HepG2 (cell line): ENCODE data around the gene TCF12. TPM values are rescaled to one million over a fixed set of nuclear protein-coding genes. Genes with fewer than 3 reads are reported as not detected.
A peak's percentile ranks its signal among the peaks of the same experiment; 100 is the strongest.

Source experiments
- CCAR2 ChIP-seq: fragments of 200-400 bp; formaldehyde crosslinking; optimal IDR thresholded peaks from 2 replicates; pipeline ENCODE3; 2018; ENCODE audit warnings: low read depth, mild to moderate bottlenecking, low read length, moderate library complexity
- CENPT ChIP-seq: sonication (generic); formaldehyde crosslinking; IDR thresholded peaks from 2 replicates; pipeline ENCODE4 v1.8.0; 2022; ENCODE audit warnings: low read depth, mild to moderate bottlenecking, moderate library complexity, missing genetic modification reagents
- MZF1 ChIP-seq: sonication (generic); formaldehyde crosslinking; IDR thresholded peaks from 2 replicates; pipeline ENCODE4 v1.8.1; 2023; ENCODE audit warnings: mild to moderate bottlenecking, missing genetic modification reagents, borderline replicate concordance
- NR3C1 ChIP-seq: sonication (generic); formaldehyde crosslinking; IDR thresholded peaks from 2 replicates; pipeline ENCODE4 v1.4.0; 2020; ENCODE audit warnings: missing genetic modification reagents
- PHF20 ChIP-seq: sonication (generic); formaldehyde crosslinking; IDR thresholded peaks from 2 replicates; pipeline ENCODE4 v1.5.0; 2020; ENCODE audit warnings: mild to moderate bottlenecking, missing genetic modification reagents
- RBM22 ChIP-seq: fragments of 200-400 bp; formaldehyde crosslinking; optimal IDR thresholded peaks from 2 replicates; pipeline ENCODE3; 2017; ENCODE audit warnings: mild to moderate bottlenecking, low read length, moderate library complexity
- ZBTB43 ChIP-seq: sonication (generic); formaldehyde crosslinking; conservative IDR thresholded peaks from 2 replicates; pipeline ENCODE4 v1.4.0; 2020; ENCODE audit warnings: missing genetic modification reagents
- ZBTB44 ChIP-seq: sonication (generic); formaldehyde crosslinking; IDR thresholded peaks from 2 replicates; pipeline ENCODE4 v1.4.0; 2020; ENCODE audit warnings: missing genetic modification reagents
- ZC3H13 ChIP-seq: sonication (generic); formaldehyde crosslinking; IDR thresholded peaks from 2 replicates; pipeline ENCODE4 v1.8.1; 2023; ENCODE audit warnings: mild to moderate bottlenecking, missing genetic modification reagents, moderate library complexity
- ZFP37 ChIP-seq: sonication (generic); formaldehyde crosslinking; IDR thresholded peaks from 2 replicates; pipeline ENCODE4 v1.4.0; 2020; ENCODE audit warnings: missing genetic modification reagents, borderline replicate concordance
- ZNF160 ChIP-seq: sonication (generic); formaldehyde crosslinking; IDR thresholded peaks from 2 replicates; pipeline ENCODE4 v1.8.0; 2022; ENCODE audit warnings: mild to moderate bottlenecking, inconsistent platforms, missing genetic modification reagents
- ZNF335 ChIP-seq: sonication (generic); formaldehyde crosslinking; IDR thresholded peaks from 2 replicates; pipeline ENCODE4 v1.4.0; 2020; ENCODE audit warnings: missing genetic modification reagents
- ZNF501 ChIP-seq: sonication (generic); formaldehyde crosslinking; IDR thresholded peaks from 2 replicates; pipeline ENCODE4 v1.5.1; 2020; ENCODE audit warnings: mild to moderate bottlenecking, moderate library complexity, missing genetic modification reagents
- ZNF614 ChIP-seq: IDR thresholded peaks from 2 replicates; pipeline ENCODE4 v1.6.1; 2018; ENCODE audit warnings: missing biosample characterization, missing genetic modification reagents, inconsistent platforms, borderline replicate concordance
- ZNF790 ChIP-seq: sonication (generic); formaldehyde crosslinking; IDR thresholded peaks from 2 replicates; pipeline ENCODE4 v1.8.0; 2022; ENCODE audit warnings: missing genetic modification reagents, mild to moderate bottlenecking, borderline replicate concordance
- polyA plus RNA-seq, 8 experiments: library from polyadenylated mRNA; depleted of rRNA in 3 of 8; stranded (reverse) in 7 of 8; unstranded in 1 of 8; fragments of >200 nt; fragmentation: Illumina TruSeq in 4 of 8; extraction: Trizol in 4 of 8; gene quantifications; 2 replicates each; pipeline versions ENCODE4 v1.2.1 to v1.2.3, GENCODE V29; 2011 to 2016; ENCODE audit warnings: low read depth in 4 of 8, missing spikeins in 1 of 8, mixed read lengths in 1 of 8; ENCODE audit not compliant: insufficient read depth in 1 of 8
- total RNA-seq, 5 experiments: library from RNA; depleted of rRNA; stranded (reverse); fragments of >200 nt; fragmentation: Illumina TruSeq; extraction: Trizol; gene quantifications; 2 replicates each; pipeline ENCODE4 v1.2.3, GENCODE V29; 2016; ENCODE audit warnings: low read depth in 1 of 5
- TF ChIP-seq, protein P1 (sequence below): sonication (generic); formaldehyde crosslinking; IDR thresholded peaks from 2 replicates; pipeline ENCODE4 v1.5.0; 2020; ENCODE audit warnings: missing genetic modification reagents
- TF ChIP-seq, protein P2 (sequence below): sonication (generic); formaldehyde crosslinking; IDR thresholded peaks from 2 replicates; pipeline ENCODE4 v1.4.0; 2020; ENCODE audit warnings: mild to moderate bottlenecking, low read depth, missing genetic modification reagents

TCF12 gene
- total and polyA plus RNA-seq, 2 of the 13 experiments (the other 11 are each of a cell fraction or from before 2014, with no cell fraction given) = 48.6 to 51.1 TPM

DNA sequence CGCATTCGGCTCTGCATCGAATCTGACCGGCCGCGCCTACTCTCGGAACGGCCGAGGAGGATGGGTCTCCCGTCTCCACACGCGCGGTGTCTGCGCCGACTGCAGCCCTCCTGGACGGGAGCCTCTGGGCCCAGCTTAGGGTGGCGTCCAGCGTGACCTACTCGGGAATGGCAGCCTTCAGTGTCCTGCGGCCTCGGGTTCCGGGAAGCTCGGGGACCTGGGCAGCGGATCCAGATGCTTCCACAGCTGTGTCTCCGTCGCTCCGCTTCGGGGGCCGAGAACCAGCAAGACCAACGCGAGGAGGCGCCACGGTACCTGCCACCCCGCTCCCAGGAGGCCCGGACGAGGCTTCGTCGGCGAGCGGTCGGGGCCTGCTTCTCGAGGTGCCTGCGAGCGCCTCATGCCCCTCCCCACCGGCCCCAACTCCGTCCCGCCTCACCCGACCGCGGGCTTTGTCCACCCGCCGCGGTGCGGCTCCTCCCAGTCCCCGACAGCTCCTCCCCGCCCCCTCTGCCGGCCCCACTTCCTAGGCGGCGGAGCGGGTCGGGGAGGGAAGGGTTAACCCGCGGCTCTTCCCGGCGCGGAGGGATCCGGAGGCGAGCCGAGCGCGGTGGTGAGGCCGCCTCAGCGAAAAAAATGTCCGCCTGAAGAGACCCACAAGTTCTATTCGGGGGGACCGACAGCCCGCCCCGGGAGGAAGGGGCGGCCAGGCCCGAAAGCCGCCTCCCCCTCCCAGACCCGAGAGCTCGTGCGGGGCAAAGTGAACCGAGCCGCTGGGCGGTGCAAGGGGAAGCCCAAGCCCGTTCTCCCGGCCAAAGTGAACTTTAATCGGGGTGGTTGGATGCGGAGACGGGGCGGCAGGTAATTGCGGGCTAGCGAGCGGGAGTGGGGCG is at the start of gene TCF12 (continued):
- TF ChIP-seq ZBTB44 (CRISPR knock-in tag) = no peak
- TF ChIP-seq ZNF790 (CRISPR knock-in tag) = peak; percentile 58; the same call in 1 of the 2 replicates
- TF ChIP-seq, protein P1, sequence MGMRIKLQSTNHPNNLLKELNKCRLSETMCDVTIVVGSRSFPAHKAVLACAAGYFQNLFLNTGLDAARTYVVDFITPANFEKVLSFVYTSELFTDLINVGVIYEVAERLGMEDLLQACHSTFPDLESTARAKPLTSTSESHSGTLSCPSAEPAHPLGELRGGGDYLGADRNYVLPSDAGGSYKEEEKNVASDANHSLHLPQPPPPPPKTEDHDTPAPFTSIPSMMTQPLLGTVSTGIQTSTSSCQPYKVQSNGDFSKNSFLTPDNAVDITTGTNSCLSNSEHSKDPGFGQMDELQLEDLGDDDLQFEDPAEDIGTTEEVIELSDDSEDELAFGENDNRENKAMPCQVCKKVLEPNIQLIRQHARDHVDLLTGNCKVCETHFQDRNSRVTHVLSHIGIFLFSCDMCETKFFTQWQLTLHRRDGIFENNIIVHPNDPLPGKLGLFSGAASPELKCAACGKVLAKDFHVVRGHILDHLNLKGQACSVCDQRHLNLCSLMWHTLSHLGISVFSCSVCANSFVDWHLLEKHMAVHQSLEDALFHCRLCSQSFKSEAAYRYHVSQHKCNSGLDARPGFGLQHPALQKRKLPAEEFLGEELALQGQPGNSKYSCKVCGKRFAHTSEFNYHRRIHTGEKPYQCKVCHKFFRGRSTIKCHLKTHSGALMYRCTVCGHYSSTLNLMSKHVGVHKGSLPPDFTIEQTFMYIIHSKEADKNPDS = no peak; the same call in 1 of the 2 replicates
- no peak for TF ChIP-seq ZNF335
- TF ChIP-seq ZFP37 (CRISPR knock-in tag) = no peak
- TF ChIP-seq ZNF160 (CRISPR knock-in tag) = peak; percentile 64; the same call in 1 of the 2 replicates
- TF ChIP-seq CCAR2 = no peak
- 0 out of 2 replicates have a peak, but pooled peaks have one; percentile 21 for TF ChIP-seq ZBTB43 (CRISPR knock-in tag)
- peak; percentile 90; the same call in 1 of the 2 replicates for TF ChIP-seq CENPT (CRISPR knock-in tag)
- TF ChIP-seq, protein P2, sequence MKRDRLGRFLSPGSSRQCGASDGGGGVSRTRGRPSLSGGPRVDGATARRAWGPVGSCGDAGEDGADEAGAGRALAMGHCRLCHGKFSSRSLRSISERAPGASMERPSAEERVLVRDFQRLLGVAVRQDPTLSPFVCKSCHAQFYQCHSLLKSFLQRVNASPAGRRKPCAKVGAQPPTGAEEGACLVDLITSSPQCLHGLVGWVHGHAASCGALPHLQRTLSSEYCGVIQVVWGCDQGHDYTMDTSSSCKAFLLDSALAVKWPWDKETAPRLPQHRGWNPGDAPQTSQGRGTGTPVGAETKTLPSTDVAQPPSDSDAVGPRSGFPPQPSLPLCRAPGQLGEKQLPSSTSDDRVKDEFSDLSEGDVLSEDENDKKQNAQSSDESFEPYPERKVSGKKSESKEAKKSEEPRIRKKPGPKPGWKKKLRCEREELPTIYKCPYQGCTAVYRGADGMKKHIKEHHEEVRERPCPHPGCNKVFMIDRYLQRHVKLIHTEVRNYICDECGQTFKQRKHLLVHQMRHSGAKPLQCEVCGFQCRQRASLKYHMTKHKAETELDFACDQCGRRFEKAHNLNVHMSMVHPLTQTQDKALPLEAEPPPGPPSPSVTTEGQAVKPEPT = no peak
- TF ChIP-seq MZF1 (CRISPR knock-in tag) = no peak
- 0 out of 2 replicates have a peak, but pooled peaks have one; percentile 20 for TF ChIP-seq ZC3H13 (CRISPR knock-in tag)
- no peak for TF ChIP-seq NR3C1 (CRISPR knock-in tag)
- peak; percentile 54 for TF ChIP-seq RBM22
- peak; percentile 72 for TF ChIP-seq PHF20 (CRISPR knock-in tag)
- peak; percentile 80 for TF ChIP-seq ZNF501 (CRISPR knock-in tag)
- peak; percentile 72; the same call in 1 of the 2 replicates for TF ChIP-seq ZNF614 (CRISPR knock-in tag)
